GM10248 (cell line): ENCODE measurements around the gene ZNF385C.
"Not testable (repeated sequence)": the region's sequence is repeated elsewhere in the genome, so short reads cannot be mapped to it uniquely, and the experiment has no call there.

Experiments
- CTCF ChIA-PET: fragments of 300-600 bp; sonication (Branson Sonifier 250); formaldehyde crosslinking; extraction: SDS; loops from one replicate; lab custom pipeline; 2021; ENCODE audit warnings: antibody characterized with exemption; lab: Yijun Ruan, JAX
- POLR2A ChIA-PET: fragments of 350-650 bp; sonication (Branson Sonifier 250); formaldehyde crosslinking; extraction: SDS; loops from one replicate; lab custom pipeline; 2020; ENCODE audit warnings: antibody characterized with exemption; lab: Yijun Ruan, JAX
- DNase-seq: peaks from one replicate; pipeline ENCODE4 v3.0.0; 2012; ENCODE audit errors: extremely low spot score
- CTCF ChIP-seq: IDR thresholded peaks from 2 replicates; pipeline ENCODE4 v1.5.1; 2012; ENCODE audit warnings: mild to moderate bottlenecking, low read depth; ENCODE audit errors: extremely low read depth, missing control alignments, control extremely low read depth

The ZNF385C gene

GRCh38 chr17:42016941-42017865 lies 81.1 kb downstream of the ZNF385C start, which contains the start of gene DNAJC7:
Gene DNAJC7, minus strand, starts transcription at chr17:42017439. Its CDS starts 23 bp downstream, at chr17:42017416.
- no peak for TF ChIP-seq CTCF

DNA sequence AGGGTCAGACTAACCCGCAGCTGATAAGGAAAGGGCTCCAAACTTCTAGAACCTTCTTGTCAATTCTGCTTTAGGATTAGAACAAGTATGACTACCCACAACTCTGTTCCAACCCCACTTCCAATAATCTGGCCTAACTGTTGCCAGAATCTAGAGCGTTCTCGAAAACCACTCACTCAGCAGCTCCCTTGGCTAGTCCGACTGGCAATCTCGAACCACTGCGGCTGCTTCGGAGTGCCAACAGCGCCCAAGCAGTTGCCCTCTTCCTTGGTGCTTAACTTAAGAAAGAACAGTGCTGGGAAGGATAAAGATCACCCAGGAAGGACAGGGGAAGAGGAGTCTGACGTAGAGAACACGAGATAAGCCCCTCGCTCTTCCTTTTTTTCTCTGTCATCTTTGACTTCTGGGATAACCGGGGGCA lies 81.9 kb downstream of the ZNF385C start:
- DNase-seq, result no peak
- CTCF ChIA-PET, result interaction anchor here (0.8 to 6.6 kb wide), 17 partner anchors 9 to 511 kb away, joined by 3 to 58 read pairs (median 5); partner anchors contain the start of genes CNP, KAT2A and KCNH4
- POLR2A ChIA-PET, result interaction anchor here (0.5 to 2.3 kb wide), 4 partner anchors 46 to 126 kb away, joined by 3 to 6 read pairs (median 5); no protein-coding TSS in a partner anchor
- no peak for TF ChIP-seq CTCF

More at GRCh38 chr17:42016941-42017865, 81.1 kb downstream of the ZNF385C start, which contains the start of gene DNAJC7:
- CTCF ChIA-PET, result interaction anchor here (0.8 to 10.4 kb wide), 24 partner anchors 8 to 510 kb away, joined by 3 to 123 read pairs (median 4); partner anchors contain the start of genes CNP, DHX58, KAT2A and KCNH4
- peak; percentile 96 for DNase-seq
- POLR2A ChIA-PET, result interaction anchor here (0.5 to 2.3 kb wide), 8 partner anchors 9 to 519 kb away, joined by 3 to 6 read pairs (median 4); partner anchors contain the start of genes EIF1 and NAGLU

- CTCF ChIA-PET, result interaction anchor here (1.3 to 1.5 kb wide), 3 partner anchors 12 to 17 kb away, joined by 3 to 5 read pairs (median 3); no protein-coding TSS in a partner anchor
- POLR2A ChIA-PET, DNase-seq: not testable (repeated sequence)
These were observed 84.5 kb downstream of the ZNF385C start for GRCh38 chr17:42013740-42014139.

- ChIA-PET CTCF (interaction anchor here (1.3 to 15.2 kb wide), 4 partner anchors 9 to 21 kb away, joined by 3 to 123 read pairs (median 4); partner anchors contain the start of genes DNAJC7 and NKIRAS2), POLR2A (interaction anchor here (0.6 kb wide), 1 partner anchor 112 kb away, joined by 3 read pairs; no protein-coding TSS in a partner anchor)
- DNase-seq, result not testable (repeated sequence)
These were observed 85.9 kb downstream of the ZNF385C start for GRCh38 chr17:42012363-42012762.

DNA sequence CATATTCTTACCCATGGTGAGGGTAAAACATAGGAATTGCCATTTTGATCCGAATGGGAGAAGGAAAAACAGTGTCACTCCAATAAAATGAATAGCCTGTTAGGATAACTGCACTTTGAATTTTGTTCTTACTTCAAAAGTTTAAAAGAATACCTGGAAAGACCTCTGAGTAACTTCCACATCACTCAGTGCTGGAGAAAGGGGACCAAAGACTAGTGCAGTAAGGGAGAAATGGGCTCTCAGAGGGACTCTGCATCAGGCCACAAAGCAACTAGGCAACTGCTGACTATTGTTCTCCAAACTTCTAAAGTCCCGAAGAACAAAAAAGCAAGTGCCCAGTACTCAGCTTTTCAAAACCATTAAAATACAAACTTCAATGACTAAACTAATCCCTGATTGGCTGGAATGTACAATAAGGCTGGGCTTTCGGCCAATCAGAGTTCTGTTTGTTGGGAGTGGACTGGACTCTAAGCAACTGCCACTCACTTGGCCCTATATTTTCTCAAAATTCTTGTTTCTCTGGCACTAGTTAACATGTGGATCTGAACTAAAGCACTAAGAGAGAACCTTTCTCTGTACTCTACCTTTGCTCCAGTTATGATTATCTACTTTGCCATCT lies 87.3 kb downstream of the ZNF385C start:
- ChIA-PET CTCF (interaction anchor here (2.0 to 15.2 kb wide), 2 partner anchors 11 to 20 kb away, joined by 4 to 123 read pairs; partner anchors contain the start of genes DNAJC7 and NKIRAS2), POLR2A (no interaction called here)
- DNase-seq, result no peak
- TF ChIP-seq CTCF, result no peak

DNA sequence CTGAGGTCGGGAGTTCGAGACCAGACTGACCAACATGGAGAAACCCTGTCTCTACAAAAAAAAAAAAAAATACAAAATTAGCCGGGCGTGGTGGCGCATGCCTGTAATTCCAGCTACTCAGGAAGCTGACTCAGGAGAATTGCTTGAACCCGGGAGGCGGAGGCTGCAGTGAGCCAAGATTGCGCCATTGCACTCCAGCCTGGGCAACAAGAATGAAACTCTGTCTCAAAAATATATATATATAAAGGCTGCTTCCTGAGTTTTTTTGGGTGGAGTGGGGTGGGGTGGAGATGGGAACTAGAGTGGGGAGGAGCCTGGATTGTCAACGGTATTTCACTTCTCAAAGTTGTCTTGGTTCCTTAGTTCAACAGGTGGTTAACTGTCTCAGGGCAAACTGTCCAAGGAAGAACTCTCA lies 88.0 kb downstream of the ZNF385C start:
- CTCF ChIA-PET, result interaction anchor here (15.2 kb wide), 1 partner anchor 12 kb away, joined by 123 read pairs; the partner anchor contains the start of genes DNAJC7 and NKIRAS2
- DNase-seq, POLR2A ChIA-PET: not testable (repeated sequence)

- CTCF ChIA-PET, result interaction anchor here (15.2 kb wide), 1 partner anchor 13 kb away, joined by 123 read pairs; the partner anchor contains the start of genes DNAJC7 and NKIRAS2
- POLR2A ChIA-PET, result no interaction called here
- no peak for DNase-seq
- no peak for TF ChIP-seq CTCF
These were observed 89.1 kb downstream of the ZNF385C start for GRCh38 chr17:42009170-42009569.
